ENCODE data around the gene FMNL2.
"Not testable (repeated sequence)": the region's sequence is repeated elsewhere in the genome, so short reads cannot be mapped to it uniquely, and the experiment has no call there.

FMNL2 gene

DNA sequence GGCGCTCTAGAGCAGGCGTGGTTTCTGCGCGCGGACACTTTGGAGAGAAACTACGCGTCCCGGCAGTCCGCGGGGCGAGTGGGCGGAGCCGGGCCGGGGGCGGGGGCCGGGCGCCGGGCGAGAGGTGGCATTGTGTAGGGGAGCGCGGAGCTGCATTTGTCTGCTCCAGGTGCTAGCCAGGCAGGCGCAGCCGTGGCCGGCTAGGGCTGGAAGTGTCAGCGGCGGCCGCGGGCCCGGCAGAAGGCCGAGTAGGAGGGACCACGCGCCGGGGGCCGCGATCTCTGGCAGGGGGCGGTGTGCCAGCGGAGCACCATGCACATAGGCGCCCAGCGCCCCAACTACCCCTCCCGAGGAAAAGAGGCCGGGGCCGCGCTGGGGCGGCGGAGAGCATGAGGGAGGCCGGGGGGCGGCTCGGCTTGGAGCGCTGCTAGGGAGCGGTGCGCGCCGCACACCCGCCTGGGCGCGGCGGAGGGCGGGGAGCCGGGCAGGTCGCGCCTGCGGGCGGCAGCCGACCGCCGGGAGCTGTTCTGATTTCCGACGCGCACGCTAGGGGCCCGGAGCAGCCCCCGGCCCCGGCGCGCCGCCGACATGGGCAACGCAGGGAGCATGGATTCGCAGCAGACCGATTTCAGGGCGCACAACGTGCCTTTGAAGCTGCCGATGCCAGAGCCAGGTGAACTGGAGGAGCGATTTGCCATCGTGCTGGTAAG is at the start of gene FMNL2:
TSS of gene FMNL2 (plus strand) at position 159 of the 710 bp plus-strand sequence.
- peak in 55 of 56 donors; percentile 39 to 93 (median 85) for DNase-seq

- no peak for DNase-seq
Observed at GRCh38 chr2:152292991-152293390, 42.0 kb upstream of the FMNL2 start.

DNA sequence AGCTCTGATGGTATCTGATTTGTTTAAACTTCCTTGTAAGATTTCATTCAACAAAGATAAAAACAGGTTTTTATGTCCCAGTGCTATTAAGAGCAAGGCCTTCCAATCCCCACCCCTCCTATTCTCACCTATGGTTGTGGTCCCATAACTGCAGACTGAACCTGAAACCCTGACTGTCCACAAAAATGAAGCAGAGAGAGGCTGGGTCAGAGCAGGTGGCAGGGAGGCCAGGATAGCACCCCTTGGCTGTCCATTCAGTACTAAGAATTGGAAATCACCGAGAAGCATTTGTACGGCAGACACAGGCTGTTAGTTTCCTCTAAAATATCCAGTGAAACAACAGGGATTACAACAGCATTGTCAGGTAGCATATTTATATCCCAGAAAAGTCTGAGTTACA is 37.3 kb upstream of the FMNL2 start:
- no peak for DNase-seq

DNA sequence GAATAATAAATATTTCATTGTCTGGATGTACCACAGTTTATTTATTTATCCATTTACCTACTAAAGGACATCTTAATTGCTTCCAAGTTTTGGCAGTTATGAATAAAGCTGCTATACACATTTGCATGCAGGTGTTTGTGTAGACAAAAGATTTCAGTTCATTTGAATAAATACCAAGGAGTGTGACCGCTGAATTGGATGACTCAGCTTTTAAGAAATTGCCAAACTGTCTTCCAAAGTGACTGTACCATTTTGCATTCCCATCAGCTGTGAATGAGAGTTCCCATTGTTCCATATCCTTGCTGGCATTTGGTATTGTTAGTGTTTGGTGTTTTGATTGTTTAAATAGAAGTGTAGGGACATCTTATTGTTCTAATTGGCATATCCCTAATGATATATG is 36.2 kb upstream of the FMNL2 start:
- DNase-seq, result no peak

DNA sequence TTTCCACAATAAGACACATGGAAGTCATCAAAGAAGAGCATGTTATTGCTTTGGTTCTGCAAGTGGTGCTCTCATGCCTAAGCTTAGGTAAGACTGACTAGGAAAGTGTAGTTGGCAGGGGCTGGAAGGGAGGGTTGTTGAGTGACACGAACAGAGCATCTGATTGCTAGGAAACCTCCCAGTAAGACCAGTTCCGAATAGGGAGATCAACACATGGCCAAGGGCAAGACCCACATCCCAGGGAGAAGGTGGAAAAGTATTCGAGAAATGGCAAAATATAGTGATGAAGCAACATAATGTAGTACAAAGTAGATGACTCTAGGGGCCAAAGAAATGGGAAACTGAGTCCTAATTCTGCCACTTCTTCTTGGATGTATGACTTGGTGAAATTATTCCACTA is 33.8 kb upstream of the FMNL2 start:
- no peak for DNase-seq

DNA sequence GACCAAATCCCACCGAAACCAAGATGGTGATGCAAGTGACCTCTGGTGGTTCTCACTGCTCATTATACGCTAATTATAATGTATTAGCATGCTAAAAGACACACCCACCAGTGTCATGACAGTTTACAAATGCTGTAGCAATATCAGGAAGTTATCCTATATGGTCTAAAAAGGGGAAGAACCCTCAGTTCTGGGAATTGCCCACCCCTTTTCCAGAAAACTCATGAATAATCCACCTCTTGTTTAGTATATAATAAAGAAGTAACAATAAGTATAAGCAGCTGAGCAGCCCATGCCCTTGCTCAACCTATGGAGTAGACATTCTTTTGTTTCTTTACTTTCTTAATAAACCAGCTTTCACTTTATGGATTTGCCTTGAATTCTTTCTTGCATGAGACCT is 31.0 kb upstream of the FMNL2 start:
- no peak for DNase-seq

DNA sequence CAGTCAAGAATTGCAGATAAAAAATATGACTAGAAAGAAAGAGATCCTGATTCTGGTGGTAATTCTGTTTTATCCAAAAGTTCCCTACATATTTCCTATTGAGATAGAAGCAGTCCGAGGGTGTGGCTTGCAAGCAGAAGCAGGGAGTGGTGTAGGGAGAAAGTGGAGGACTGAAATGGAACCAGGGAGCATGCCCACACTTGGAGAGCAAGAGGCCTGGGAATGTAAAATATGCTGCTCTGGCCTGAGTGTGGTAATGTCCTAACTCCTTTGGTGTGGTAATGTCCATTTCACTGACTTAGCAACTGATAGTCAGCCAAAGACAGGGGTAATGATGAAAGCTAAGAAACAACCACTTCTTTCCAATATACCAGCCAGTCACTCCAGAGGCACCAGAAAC is 30.1 kb upstream of the FMNL2 start:
- no peak for DNase-seq

- DNase-seq, result no peak
Observed at GRCh38 chr2:152307863-152308262, 27.1 kb upstream of the FMNL2 start.

DNA sequence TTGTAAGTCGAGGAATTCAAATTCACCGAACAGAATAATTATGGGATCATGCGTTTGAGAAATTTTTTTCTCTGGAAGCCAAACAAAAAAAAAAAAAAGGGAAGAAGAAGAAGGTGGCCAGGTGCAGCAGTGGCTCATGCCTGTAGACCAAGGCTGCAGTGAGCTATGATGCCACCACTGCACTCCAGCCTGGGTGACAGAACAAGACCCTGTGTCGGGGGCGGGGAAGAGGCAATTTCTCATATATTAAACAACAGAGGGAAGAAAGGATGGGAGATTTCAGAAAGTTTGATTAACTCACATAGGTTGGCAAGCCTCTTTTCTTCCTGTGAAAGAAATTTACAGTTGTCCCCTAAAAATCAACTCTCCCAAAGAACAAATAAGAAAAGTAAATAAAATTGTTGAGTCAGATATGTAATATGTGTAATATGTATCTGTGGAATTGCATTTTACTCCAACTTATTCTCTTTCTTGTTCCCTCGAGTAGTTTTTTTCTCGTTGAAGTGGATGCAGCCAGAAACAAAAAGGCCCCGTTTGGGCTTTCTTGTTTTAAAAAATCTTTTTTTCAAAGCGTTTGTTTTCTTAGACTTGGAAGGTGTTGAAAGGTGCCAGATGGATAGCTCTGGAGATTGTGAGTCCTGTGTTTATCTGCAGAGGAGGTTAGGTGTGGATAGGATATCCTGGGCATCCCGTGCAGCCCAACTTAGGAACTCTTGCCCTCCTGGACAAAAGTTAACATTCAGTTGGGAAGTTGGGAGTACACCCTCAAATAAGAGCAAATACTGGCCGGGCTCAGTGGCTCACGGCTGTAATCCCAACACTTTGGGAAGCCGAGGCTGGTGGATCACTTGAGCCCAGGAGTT is 25.4 kb upstream of the FMNL2 start:
- DNase-seq, result no peak

GRCh38 chr2:152319822-152320570 is 15.0 kb upstream of the FMNL2 start:
- DNase-seq, result no peak

DNA sequence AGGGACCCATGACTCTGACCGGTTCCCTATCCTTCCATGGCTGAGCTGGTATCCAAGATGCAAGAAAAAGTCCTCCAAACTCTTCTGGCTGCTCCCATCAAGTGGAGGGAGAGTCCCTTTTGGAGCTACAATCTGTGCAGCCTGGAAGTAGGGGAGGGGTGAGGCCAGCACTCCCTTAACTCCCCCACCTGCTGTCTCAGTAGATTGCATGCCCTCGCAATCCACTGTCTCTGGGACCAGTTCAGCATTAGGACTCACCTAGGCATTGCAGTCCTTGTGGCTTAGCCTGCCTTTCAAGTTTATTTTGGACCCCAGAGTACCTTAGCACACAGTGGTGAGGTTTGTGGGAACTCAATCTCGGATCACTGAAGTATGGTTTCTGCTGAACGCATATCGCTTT is 14.2 kb upstream of the FMNL2 start:
- no peak for DNase-seq

DNA sequence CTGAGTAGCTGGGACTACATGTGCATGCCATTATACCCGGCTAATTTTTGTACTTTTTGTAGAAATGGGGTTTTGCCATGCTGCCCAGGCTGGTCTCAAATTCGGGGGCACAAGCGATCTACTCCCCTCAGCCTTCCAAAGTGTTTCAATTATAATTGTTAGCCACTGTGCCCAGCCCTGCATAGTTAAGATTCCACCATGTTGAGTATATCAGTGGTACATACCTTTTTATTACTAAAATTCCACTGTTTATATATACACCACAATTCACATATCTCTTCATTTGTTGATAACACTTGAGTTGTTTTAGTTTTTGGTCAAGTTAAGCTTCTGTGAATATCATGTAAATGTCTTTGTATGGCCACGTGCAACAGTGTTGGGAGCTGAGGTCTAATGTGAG is 12.8 kb upstream of the FMNL2 start:
- no peak for DNase-seq

GRCh38 chr2:152325126-152325525 is 9.8 kb upstream of the FMNL2 start:
- DNase-seq, result not testable (repeated sequence)

DNA sequence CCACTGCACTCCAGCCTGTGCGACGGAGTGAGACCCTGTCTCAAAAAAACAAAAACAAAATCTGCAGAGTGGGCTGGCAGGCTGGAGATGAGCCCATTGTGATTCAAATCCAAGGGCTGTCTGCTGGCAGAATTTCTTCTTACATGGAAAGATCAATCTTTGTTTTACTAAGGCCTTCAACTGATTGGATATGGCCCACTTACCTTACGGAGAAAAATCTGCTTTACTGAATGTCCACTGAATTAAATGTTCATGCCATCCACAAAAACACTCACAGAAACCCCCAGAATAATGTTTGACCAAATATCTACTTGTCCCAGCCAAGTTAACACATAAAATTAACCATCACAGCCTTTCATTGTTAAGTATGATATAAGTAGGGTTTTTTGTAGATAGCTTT is 8.3 kb upstream of the FMNL2 start:
- DNase-seq, result no peak

DNA sequence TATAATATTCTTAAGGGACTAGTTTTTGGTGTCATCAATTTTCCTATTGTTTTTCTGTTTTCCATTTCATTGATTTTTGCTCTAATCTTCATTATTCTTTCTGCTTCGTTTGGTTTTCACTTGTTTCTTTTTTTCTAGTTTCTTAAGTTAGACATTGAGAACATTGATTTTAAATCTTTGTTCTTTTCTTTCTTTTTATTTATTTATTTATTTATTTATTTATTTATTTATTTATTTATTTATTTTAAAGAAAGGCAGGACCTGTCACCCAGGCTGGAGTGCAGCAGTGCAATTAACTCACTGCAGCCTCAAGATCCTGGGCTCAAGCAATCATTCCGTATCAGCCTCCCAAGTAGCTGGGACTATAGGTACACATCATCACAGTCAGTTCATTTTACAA is 7.0 kb upstream of the FMNL2 start:
- DNase-seq, result no peak

DNA sequence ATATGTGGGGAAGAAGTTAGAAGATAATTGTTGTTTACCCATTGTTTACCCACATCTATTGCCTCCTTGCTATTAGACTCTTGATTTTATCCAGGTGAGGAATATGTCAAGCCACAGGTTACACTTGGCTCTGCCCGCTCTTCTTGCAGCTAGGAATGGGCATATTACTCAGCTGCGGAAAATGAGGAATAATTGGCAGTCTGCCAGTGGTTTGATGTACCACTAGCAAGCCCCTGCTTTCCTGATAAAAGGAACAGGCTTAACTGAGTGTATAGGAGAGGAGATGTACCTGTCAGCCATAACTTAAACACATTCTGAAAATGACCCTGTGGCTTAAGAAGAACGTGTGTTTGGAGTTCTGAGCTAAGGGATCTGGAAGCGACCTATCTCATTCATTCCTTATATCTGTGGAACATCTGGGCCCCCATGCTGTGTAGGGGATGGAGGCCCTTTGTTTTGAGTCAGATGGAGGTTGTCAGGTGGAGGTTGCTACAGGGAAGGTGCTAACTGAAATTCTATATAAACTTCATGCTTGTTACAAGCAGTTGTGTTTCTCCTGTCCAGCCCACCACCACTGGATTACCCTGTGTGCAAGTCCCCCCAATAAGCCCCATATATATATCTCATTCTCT is 4.6 kb upstream of the FMNL2 start:
- DNase-seq, result no peak

DNA sequence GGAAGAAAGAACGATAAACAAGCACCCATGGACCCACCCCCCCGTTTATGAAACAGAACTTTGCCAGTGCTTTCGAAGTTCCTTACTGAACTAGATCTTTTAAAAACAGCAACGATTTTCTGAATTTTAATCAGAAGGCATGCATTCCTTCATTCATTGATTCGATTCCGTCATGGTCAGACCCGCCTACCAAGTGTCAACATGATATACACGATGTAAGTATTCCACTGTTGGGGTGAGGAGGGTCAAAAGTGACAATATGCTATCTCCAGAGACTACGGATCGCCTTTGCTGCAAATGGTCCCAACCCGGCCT is 316 bp upstream of the FMNL2 start:
- no peak for DNase-seq

- peak in 18 of 56 donors; percentile 21 to 69 (median 54) for DNase-seq
Observed at GRCh38 chr2:152335726-152336118, 748 bp downstream of the FMNL2 start.

GRCh38 chr2:152336119-152336853 is 1.3 kb downstream of the FMNL2 start:
- peak in 50 of 56 donors; percentile 3 to 78 (median 51) for DNase-seq

DNA sequence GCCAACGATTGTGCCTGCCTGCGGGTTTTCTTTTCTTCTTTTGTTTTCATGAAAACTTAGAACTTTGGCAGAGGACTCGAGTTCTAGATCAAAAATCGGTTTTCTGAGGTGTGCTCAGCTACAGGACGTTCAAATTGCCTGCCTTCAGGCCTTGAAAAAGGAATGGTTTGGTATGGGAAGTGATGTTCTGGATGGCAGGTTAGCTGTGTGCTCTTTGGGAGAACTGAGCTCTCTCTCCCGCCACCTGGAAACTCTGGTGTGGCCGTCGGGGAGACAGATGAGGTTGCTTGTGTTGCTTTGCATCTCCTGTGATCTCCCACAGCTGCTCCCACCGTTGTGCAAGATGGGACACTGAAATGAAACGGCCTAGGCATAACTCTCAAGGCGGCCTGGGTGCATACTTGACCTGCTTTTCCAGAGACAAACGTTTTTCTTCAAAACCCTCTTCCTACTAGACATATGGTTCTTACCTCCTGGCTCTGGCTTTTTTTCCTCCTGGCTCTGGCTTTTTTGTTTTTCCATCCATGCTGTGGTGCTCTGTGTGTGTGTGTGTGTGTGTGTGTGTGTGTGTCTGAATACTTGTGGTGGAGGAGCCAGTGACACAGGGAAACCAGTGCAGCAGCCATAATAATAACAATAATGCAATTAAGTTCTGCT is 2.0 kb downstream of the FMNL2 start:
- peak in 36 of 56 donors; percentile 2 to 71 (median 46) for DNase-seq
